GM19372 (cell line): ENCODE data around the gene OR52N5.

Experiments used
- ATAC-seq: cut with Tn5 transposase; IDR thresholded peaks from one replicate; pipeline ENCODE4 v1.9.1; 2021; ENCODE audit warnings: mild to moderate bottlenecking, low read depth, moderate library complexity; ENCODE audit not compliant: unreplicated experiment

Gene OR52N5

GRCh38 chr11:5726351-5726750, 56.8 kb downstream of the OR52N5 start:
- no peak for ATAC-seq
